PC-3 (cell line): Measurements from ENCODE around the gene CCL18. TPM values are rescaled to one million over a fixed set of nuclear protein-coding genes. Genes with fewer than 3 reads are reported as not detected.
"Not testable (repeated sequence)": the region's sequence is repeated elsewhere in the genome, so short reads cannot be mapped to it uniquely, and the experiment has no call there.

ENCODE experiments used
- ATAC-seq: fragments of 200-7000 bp; cut with Tn5 transposase; 2 replicates; pipeline ENCODE4 v1.9.1; 2020; ENCODE audit warnings: mild to moderate bottlenecking, moderate library complexity
- BruUV-seq: library from RNA; stranded (reverse); fragments of 400-500 nt; replicated peaks from 2 replicates; lab custom pipeline; 2021; lab: Mats Ljungman, UMichigan
- CTCF ChIA-PET: fragments of 300-600 bp; sonication (Branson Sonifier 250); formaldehyde crosslinking; loops from one replicate; lab custom pipeline; 2022; ENCODE audit warnings: antibody characterized with exemption; lab: Charles Lee
- POLR2A ChIA-PET: fragments of 300-600 bp; sonication (Branson Sonifier 250); formaldehyde crosslinking; loops from one replicate; lab custom pipeline; 2022; ENCODE audit warnings: antibody characterized with exemption; ENCODE audit not compliant: unreplicated experiment; lab: Charles Lee
- DNase-seq: peaks from one replicate; pipeline ENCODE4 v3.0.0-alpha.2; 2015
- H2AFZ ChIP-seq: fragments of 300-600 bp; sonication (generic); 2 replicates; pipeline ENCODE4 v1.6.0; 2016; ENCODE audit warnings: antibody characterized with exemption, low read length
- H3F3A ChIP-seq: fragments of 300-600 bp; sonication (generic); one replicate; pipeline ENCODE4 v1.6.0; 2017; ENCODE audit warnings: antibody characterized with exemption, low read length, control low read depth, mild to moderate bottlenecking; ENCODE audit not compliant: unreplicated experiment
- H3K27ac ChIP-seq: fragments of 300-600 bp; sonication (generic); 2 replicates; pipeline ENCODE4 v1.5.1; 2016; ENCODE audit warnings: mild to moderate bottlenecking, low read length
- H3K27me3 ChIP-seq: fragments of 300-600 bp; sonication (generic); 2 replicates; pipeline ENCODE4 v1.6.1; 2016; ENCODE audit warnings: low read length, mixed read lengths
- H3K36me3 ChIP-seq: fragments of 300-600 bp; sonication (generic); 2 replicates; pipeline ENCODE4 v1.6.1; 2016; ENCODE audit warnings: low read depth, mixed run types, low read length, mixed read lengths
- H3K4me1 ChIP-seq: fragments of 300-600 bp; sonication (generic); 2 replicates; pipeline ENCODE4 v1.5.1; 2016; ENCODE audit warnings: low read length; ENCODE audit not compliant: insufficient read depth
- H3K4me2 ChIP-seq: fragments of 300-600 bp; sonication (generic); 2 replicates; pipeline ENCODE4 v1.6.0; 2016; ENCODE audit warnings: low read length
- H3K4me3 ChIP-seq: fragments of 300-600 bp; sonication (generic); 2 replicates; pipeline ENCODE4 v1.5.1; 2016; ENCODE audit warnings: mild to moderate bottlenecking, low read length, mixed read lengths
- H3K79me2 ChIP-seq: fragments of 300-600 bp; sonication (generic); 2 replicates; pipeline ENCODE4 v1.6.1; 2017; ENCODE audit warnings: low read length, mixed read lengths
- H3K9ac ChIP-seq: fragments of 300-600 bp; sonication (generic); 2 replicates; pipeline ENCODE4 v1.6.0; 2016; ENCODE audit warnings: mild to moderate bottlenecking, low read length
- H3K9me2 ChIP-seq: fragments of 300-600 bp; sonication (generic); replicated peaks from 2 replicates; pipeline ENCODE4 v1.6.1; 2016; ENCODE audit warnings: mixed run types, low read length, mixed read lengths
- H3K9me3 ChIP-seq: fragments of 300-600 bp; sonication (generic); 2 replicates; pipeline ENCODE4 v1.6.1; 2016; ENCODE audit warnings: low read length, mixed read lengths
- H4K20me1 ChIP-seq: fragments of 300-600 bp; sonication (generic); 2 replicates; pipeline ENCODE4 v1.6.1; 2016; ENCODE audit warnings: low read length, mixed read lengths
- EZH2 ChIP-seq: fragments of 300-600 bp; sonication (generic); IDR thresholded peaks from one replicate; pipeline ENCODE4 v1.6.1; 2017; ENCODE audit warnings: antibody characterized with exemption, mild to moderate bottlenecking, low read length; ENCODE audit not compliant: unreplicated experiment
- EZH2phosphoT487 ChIP-seq: fragments of 300-600 bp; sonication (generic); IDR thresholded peaks from 2 replicates; pipeline ENCODE4 v1.6.1; 2018; ENCODE audit warnings: mild to moderate bottlenecking, antibody characterized with exemption, low read length, borderline replicate concordance
- intact Hi-C: fragments of 100-400 bp; cut with micrococcal nuclease; formaldehyde crosslinking; loops from 2 replicates; pipeline ENCODE4 v1.9.0; 2023
- total RNA-seq: library from RNA; depleted of rRNA; stranded (reverse); fragments of >200 nt; gene quantifications from 2 replicates; pipeline ENCODE4 v1.2.3, GENCODE V29; 2014
- TF ChIP-seq, protein P1 (sequence below): fragments of 300-600 bp; sonication (generic); conservative IDR thresholded peaks from 2 replicates; pipeline ENCODE4 v1.5.1; 2017; ENCODE audit warnings: antibody characterized with exemption, low read depth, mild to moderate bottlenecking, low read length

CCL18 gene
- total RNA-seq, 1 experiment from 2014 or later = not detected

DNA sequence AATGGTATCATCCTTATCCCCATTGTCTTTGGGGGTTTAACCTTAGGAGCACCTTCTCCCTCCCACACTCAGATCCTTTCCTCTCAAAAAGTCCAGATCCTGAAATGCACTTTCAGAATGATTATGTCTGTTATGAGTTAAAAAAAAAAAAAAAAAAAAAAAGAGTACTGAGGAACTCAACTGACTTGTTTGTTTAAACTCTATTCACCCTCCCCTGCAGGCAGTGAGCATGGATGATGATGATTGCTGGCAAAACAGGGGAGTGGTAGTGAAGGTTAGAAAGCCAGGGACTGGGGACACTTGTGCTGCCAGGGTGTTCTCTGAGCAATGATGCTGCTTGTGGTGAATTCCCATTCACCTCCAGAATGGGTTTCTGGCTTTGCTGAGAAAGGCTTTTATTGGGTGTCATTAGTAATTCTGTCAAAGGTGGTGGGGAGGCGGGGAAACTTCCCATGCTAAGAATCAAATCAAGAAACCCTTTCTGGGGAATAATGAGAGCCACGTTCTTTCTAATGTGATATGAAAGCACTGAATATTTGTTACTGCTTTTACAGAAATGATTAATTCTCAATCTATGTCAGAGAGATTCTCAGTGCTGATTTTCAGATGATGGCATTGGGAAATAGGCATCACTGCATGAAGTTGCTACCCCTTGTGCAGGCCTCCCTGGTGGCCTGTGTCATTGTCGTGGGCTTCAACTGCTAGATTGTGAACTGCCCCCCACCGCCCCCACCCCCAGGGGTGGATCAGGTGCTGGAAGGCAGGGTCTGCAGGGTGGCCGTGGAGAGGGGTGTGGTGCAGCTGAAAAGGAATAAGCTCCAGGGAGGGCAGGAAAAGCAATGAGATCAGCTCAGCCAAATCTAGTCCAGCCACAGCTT, 53.7 kb downstream of the CCL18 start:
- no peak for DNase-seq
- H3K9ac ChIP-seq = no peak overlapping the region
- no peak for ATAC-seq
- no peaks in the 10 kb centered on the region for H3F3A ChIP-seq
- intact Hi-C loops = no loop called here
- H3K9me2 ChIP-seq = no peaks in the 10 kb centered on the region
- H3K27me3 ChIP-seq = no peaks in the 10 kb centered on the region
- no peak overlapping the region for H2AFZ ChIP-seq
- no peaks in the 10 kb centered on the region for H3K9me3 ChIP-seq
- no peaks in the 10 kb centered on the region for H3K79me2 ChIP-seq
- no peaks in the 10 kb centered on the region for H3K36me3 ChIP-seq
- H3K4me2 ChIP-seq = no peak overlapping the region
- BruUV-seq = no TSS peak
- CTCF ChIA-PET = no interaction called here
- no peak overlapping the region for H3K4me3 ChIP-seq
- TF ChIP-seq, protein P1, sequence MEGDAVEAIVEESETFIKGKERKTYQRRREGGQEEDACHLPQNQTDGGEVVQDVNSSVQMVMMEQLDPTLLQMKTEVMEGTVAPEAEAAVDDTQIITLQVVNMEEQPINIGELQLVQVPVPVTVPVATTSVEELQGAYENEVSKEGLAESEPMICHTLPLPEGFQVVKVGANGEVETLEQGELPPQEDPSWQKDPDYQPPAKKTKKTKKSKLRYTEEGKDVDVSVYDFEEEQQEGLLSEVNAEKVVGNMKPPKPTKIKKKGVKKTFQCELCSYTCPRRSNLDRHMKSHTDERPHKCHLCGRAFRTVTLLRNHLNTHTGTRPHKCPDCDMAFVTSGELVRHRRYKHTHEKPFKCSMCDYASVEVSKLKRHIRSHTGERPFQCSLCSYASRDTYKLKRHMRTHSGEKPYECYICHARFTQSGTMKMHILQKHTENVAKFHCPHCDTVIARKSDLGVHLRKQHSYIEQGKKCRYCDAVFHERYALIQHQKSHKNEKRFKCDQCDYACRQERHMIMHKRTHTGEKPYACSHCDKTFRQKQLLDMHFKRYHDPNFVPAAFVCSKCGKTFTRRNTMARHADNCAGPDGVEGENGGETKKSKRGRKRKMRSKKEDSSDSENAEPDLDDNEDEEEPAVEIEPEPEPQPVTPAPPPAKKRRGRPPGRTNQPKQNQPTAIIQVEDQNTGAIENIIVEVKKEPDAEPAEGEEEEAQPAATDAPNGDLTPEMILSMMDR = no peak
- no peak overlapping the region for H3K27ac ChIP-seq
- POLR2A ChIA-PET = no interaction called here
- no peaks in the 10 kb centered on the region for H4K20me1 ChIP-seq
- no peaks in the 10 kb centered on the region for H3K4me1 ChIP-seq

DNA sequence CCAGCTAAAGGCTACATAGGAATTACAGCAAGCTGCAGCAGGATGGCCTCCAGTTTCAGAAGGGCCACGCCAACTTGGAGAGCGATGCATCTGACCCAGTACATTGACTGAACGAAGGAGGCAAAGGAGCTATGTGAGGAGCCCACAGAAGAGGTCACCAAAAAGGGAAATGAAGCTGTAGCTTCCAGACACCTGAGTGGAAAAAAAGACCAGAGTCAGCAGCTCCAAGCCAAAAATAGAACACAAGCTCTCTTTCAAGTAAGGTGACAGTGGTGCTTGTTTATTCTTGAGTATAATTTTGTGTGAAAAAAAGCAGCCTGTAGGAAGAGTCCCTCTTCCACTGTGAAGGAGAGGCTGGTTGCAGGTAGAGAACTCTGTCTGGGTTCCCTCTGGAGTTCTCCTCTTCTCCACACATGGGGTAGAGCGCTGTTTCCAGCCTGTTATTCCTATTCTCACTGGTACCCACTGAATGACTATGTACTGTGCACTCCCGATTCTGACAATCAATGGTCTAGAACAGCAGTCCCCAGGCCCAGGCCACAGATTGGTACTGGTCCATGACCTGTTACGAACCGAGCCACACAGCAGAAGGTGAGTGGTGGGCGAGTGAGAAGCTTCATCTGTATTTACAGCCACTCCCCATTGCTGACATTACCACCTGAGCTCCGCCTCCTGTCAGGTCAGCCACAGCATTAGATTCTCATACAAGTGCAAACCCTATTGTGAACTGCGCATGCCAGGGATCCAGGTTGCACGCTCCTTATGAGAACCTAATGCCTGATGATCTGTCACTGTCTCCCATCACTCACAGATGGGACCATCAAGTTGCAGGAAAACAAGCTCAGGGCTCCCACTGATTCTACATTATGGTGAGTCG, 54.6 kb downstream of the CCL18 start:
- ChIA-PET CTCF (no interaction called here), POLR2A (no interaction called here)
- no peak overlapping the region for H2AFZ ChIP-seq
- H4K20me1 ChIP-seq = no peaks in the 10 kb centered on the region
- no peaks in the 10 kb centered on the region for H3K9me2 ChIP-seq
- no peak for DNase-seq
- no peak for ATAC-seq
- no peak overlapping the region for H3K4me2 ChIP-seq
- TF ChIP-seq EZH2 (no peak), EZH2phosphoT487 (no peak)
- TF ChIP-seq, protein P1 = no peak
- no peaks in the 10 kb centered on the region for H3K36me3 ChIP-seq
- H3F3A ChIP-seq = no peaks in the 10 kb centered on the region
- no TSS peak for BruUV-seq
- intact Hi-C loops = no loop called here
- H3K9me3 ChIP-seq = no peaks in the 10 kb centered on the region
- H3K79me2 ChIP-seq = no peaks in the 10 kb centered on the region
- no peak overlapping the region for H3K4me3 ChIP-seq
- H3K4me1 ChIP-seq = no peaks in the 10 kb centered on the region
- no peak overlapping the region for H3K9ac ChIP-seq
- no peak overlapping the region for H3K27ac ChIP-seq
- H3K27me3 ChIP-seq = no peaks in the 10 kb centered on the region

DNA sequence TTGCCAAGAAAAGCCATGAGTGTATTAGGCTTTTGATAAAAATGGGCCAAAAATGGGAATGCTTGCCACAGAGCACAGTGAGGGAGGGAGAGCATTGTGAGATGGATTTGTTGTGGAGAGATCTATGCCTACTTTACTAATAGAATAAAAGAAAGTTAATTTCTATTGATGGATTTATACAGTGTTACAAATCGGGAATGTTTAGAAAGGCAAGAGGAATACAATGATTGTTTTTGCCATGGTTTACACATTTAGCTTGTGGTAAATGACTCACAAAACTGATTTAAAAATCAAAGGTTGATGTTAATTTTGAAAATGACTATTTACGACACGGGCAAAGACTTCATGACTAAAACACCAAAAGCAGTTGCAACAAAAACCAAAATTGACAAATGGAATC, 56.1 kb downstream of the CCL18 start:
- TF ChIP-seq EZH2 = no peak
- no peak for TF ChIP-seq EZH2phosphoT487
- TF ChIP-seq, protein P1 = no peak
- no peaks in the 10 kb centered on the region for H3K36me3 ChIP-seq
- ChIA-PET POLR2A (no interaction called here), CTCF (no interaction called here)
- H3K27ac ChIP-seq = no peak overlapping the region
- no peaks in the 10 kb centered on the region for H3K79me2 ChIP-seq
- no peaks in the 10 kb centered on the region for H3F3A ChIP-seq
- no peak overlapping the region for H3K4me3 ChIP-seq
- H3K27me3 ChIP-seq = no peaks in the 10 kb centered on the region
- DNase-seq = no peak
- ATAC-seq = no peak
- intact Hi-C loops = no loop called here
- no peaks in the 10 kb centered on the region for H3K9me3 ChIP-seq
- no peak overlapping the region for H2AFZ ChIP-seq
- H3K4me1 ChIP-seq = no peaks in the 10 kb centered on the region
- no TSS peak for BruUV-seq
- no peaks in the 10 kb centered on the region for H4K20me1 ChIP-seq
- no peaks in the 10 kb centered on the region for H3K9me2 ChIP-seq
- no peak overlapping the region for H3K4me2 ChIP-seq
- no peak overlapping the region for H3K9ac ChIP-seq

DNA sequence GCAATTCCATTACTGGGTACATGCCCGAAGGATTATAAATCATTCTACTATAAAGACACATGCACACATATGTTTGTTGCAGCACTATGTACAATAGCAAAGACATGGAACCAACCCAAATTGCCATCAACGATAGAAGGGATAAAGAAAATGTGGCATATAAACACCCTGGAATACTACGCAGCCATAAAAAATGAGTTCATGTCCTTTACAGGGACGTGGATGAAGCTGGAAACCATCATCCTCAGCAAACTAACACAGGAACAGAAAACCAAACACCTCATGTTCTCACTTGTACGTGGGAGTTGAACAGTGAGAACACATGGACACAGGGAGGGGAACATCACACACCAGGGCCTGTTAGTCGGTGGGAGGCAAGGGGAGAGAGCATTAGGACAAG, 57.0 kb downstream of the CCL18 start:
- H3K27me3 ChIP-seq, H3K36me3 ChIP-seq, H3K4me2 ChIP-seq, DNase-seq, H3F3A ChIP-seq, H4K20me1 ChIP-seq, H2AFZ ChIP-seq, H3K27ac ChIP-seq, H3K9ac ChIP-seq, intact Hi-C loops, H3K79me2 ChIP-seq, H3K9me2 ChIP-seq, POLR2A ChIA-PET, H3K9me3 ChIP-seq, H3K4me1 ChIP-seq, CTCF ChIA-PET, H3K4me3 ChIP-seq, ATAC-seq, BruUV-seq: not testable (repeated sequence)
